HTR-8/SVneo (cell line): ENCODE measurements around the gene SCAF8.
"Not testable (repeated sequence)": the region's sequence is repeated elsewhere in the genome, so short reads cannot be mapped to it uniquely, and the experiment has no call there.

Experiments
- DNase-seq: peaks from one replicate; pipeline ENCODE4 v3.0.0; 2011; ENCODE audit warnings: low spot score, mixed read lengths; ENCODE audit not compliant: insufficient read length
- FAIRE-seq: peaks from 2 replicates; lab custom pipeline; 2011; peaks lifted over from hg19 to GRCh38; lab: Jason Lieb, UNC

Gene SCAF8

GRCh38 chr6:154733183-154733625 lies at the start of gene SCAF8:
TSS of gene SCAF8 (plus strand) at chr6:154733416. CDS start at chr6:154733901, 485 bp downstream.
- FAIRE-seq (peak; percentile 60), DNase-seq (peak; percentile 75)

- DNase-seq (peak; percentile 27), FAIRE-seq (no peak)
Measured at GRCh38 chr6:154683756-154684523, 49.3 kb upstream of the SCAF8 start.

GRCh38 chr6:154686162-154686561 lies 47.1 kb upstream of the SCAF8 start:
- FAIRE-seq: no peak
- no peak for DNase-seq

GRCh38 chr6:154689493-154690255 lies 43.5 kb upstream of the SCAF8 start:
- DNase-seq (no peak), FAIRE-seq (no peak)

- no peak for FAIRE-seq
Measured at GRCh38 chr6:154690857-154691256, 42.4 kb upstream of the SCAF8 start.

GRCh38 chr6:154696661-154697060 lies 36.6 kb upstream of the SCAF8 start:
- no peak for FAIRE-seq
- no peak for DNase-seq

More at GRCh38 chr6:154690857-154691256, 42.4 kb upstream of the SCAF8 start:
- no peak for DNase-seq

- DNase-seq: no peak
- no peak for FAIRE-seq
Measured at GRCh38 chr6:154703124-154703523, 30.1 kb upstream of the SCAF8 start.

GRCh38 chr6:154705471-154706113 lies 27.6 kb upstream of the SCAF8 start:
- DNase-seq (no peak), FAIRE-seq (no peak)

GRCh38 chr6:154706389-154706788 lies 26.8 kb upstream of the SCAF8 start:
- DNase-seq: no peak
- FAIRE-seq: no peak

- FAIRE-seq: no peak
- no peak for DNase-seq
Measured at GRCh38 chr6:154709621-154710020, 23.6 kb upstream of the SCAF8 start.

GRCh38 chr6:154710689-154711088 lies 22.5 kb upstream of the SCAF8 start:
- DNase-seq: no peak
- no peak for FAIRE-seq

GRCh38 chr6:154715446-154715845 lies 17.8 kb upstream of the SCAF8 start:
- no peak for FAIRE-seq
- DNase-seq: no peak

- FAIRE-seq, DNase-seq: not testable (repeated sequence)
Measured at GRCh38 chr6:154716350-154716749, 16.9 kb upstream of the SCAF8 start.

- FAIRE-seq: no peak
Measured at GRCh38 chr6:154719433-154719832, 13.8 kb upstream of the SCAF8 start.

GRCh38 chr6:154719854-154720253 lies 13.4 kb upstream of the SCAF8 start:
- FAIRE-seq (no peak), DNase-seq (no peak)

More at GRCh38 chr6:154719433-154719832, 13.8 kb upstream of the SCAF8 start:
- DNase-seq: no peak

GRCh38 chr6:154721460-154721859 lies 11.8 kb upstream of the SCAF8 start:
- FAIRE-seq: no peak

GRCh38 chr6:154726887-154727286 lies 6.3 kb upstream of the SCAF8 start:
- DNase-seq (no peak), FAIRE-seq (no peak)

More at GRCh38 chr6:154721460-154721859, 11.8 kb upstream of the SCAF8 start:
- peak; percentile 69 for DNase-seq

- DNase-seq: no peak
- no peak for FAIRE-seq
Measured at GRCh38 chr6:154731296-154732218, 1.7 kb upstream of the SCAF8 start.

GRCh38 chr6:154732538-154733182 lies 556 bp upstream of the SCAF8 start:
- DNase-seq (no peak), FAIRE-seq (no peak)
